ENCODE measurements around the gene SIGLECL1. TPM values are rescaled to one million over a fixed set of nuclear protein-coding genes. Genes with fewer than 3 reads are reported as not detected.
"Not testable (repeated sequence)": the region's sequence is repeated elsewhere in the genome, so short reads cannot be mapped to it uniquely, and the experiment has no call there.

The SIGLECL1 gene
- total RNA-seq (2012; rRNA removed) = not detected in 2 replicates

DNA sequence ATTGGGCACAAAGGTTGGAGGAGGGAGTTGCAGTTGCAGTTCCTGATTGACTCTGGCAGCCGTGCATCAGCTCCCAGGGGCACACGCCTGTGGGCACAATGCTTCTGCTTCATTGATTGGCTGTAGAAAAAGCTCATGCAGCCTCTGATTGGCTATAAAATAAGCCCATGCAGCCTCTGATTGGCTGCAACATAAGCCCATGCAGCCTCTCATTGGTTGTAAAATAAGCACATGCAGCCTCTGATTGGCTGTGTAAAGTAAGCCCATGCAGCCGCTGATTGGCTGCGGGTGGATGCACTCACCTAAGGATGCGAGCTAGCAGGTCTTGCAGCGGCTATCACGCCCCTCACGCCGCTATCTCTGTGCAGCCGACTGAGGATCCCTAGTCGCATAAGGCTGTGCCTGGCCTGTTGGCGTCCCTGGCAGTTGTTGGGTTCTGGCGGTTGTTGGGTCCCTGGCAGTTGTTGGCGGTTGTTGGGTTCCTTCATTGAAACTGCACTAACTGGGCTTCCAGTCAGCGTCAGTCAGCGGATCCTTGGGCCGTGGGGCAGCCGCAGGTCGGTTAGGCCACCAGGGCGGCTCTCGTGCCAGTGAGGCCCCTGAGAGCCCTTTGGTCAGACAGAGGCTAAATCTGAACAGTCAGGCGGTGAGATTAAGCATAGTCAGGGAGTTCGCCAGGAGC, at the start of gene SIGLECL1:
SIGLECL1 (plus strand) TSS at position 295 of the 682 bp plus-strand sequence. CDS start 12,993 bp downstream, outside the sequence.
- Histone ChIP-seq H3K4me2 (ENCODE audit: low read length) (no peak within 1 kb of the TSS), H3K27me3 (ENCODE audit: control insufficient read depth, insufficient read depth, low read length) (no peaks in the 10 kb centered on the region), H3K36me3 (ENCODE audit: insufficient read depth, low read length) (no peaks in the 10 kb centered on the region), H3K9me3 (replicated peaks; ENCODE audit: low read length) (peaks cover 5% of the 10 kb centered on the region), H3K4me3 (ENCODE audit: low read length) (no peak within 1 kb of the TSS), H3K9ac (ENCODE audit: low read depth, low read length) (no peak within 1 kb of the TSS), H3K4me1 (ENCODE audit: control insufficient read depth, insufficient read depth, low read length) (no peaks in the 10 kb centered on the region)

DNA sequence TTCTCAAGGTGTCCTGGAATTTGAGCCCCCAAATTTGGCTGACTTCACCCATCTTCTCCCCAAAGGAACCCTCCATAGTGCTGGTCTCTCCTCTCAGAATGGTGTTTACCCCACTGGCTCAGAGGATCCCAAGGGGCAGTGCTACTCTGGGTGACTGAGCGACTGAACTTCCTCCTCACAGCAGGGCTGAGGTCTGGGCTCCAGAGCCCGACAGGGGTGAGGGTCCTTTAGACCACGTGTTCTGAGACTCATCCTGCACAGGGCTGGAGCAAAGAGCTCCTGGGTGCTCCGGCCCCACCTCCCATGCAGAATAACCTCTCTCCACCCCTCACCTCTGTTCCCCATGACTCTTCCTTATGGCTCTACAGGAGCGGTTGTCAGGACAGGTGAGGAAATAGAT, 49.2 kb upstream of the SIGLECL1 start:
- peaks cover 9% of the 10 kb centered on the region for H3K9me3 ChIP-seq (replicated peaks; ENCODE audit: low read length)
- H3K27me3 ChIP-seq (ENCODE audit: control insufficient read depth, insufficient read depth, low read length) = no peaks in the 10 kb centered on the region
- H3K36me3 ChIP-seq (ENCODE audit: insufficient read depth, low read length) = no peaks in the 10 kb centered on the region
- H3K9ac ChIP-seq (ENCODE audit: low read depth, low read length) = no peak overlapping the region
- H3K4me3 ChIP-seq (ENCODE audit: low read length) = no peak overlapping the region
- H3K4me1 ChIP-seq (ENCODE audit: control insufficient read depth, insufficient read depth, low read length) = no peaks in the 10 kb centered on the region
- no peak overlapping the region for H3K4me2 ChIP-seq (ENCODE audit: low read length)

DNA sequence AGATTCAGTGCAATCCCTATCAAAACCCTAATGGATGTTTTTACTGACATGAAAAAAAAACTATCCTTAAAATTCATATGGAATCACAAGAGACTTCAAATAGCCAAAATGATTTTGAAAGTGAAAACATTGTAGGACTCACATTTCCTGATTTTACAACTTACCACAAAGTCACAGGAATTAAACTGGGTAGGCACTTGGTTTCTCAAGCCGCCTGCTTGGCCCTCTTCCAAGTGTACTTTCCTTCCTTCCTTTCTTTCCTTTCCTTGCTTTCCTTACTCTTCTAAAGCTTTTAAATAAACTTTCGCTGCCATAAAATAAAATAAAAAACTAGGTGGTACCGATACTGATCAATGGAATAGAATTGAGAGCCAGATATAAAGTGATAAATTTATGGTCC, 47.0 kb upstream of the SIGLECL1 start:
- Histone ChIP-seq H3K27me3 (ENCODE audit: control insufficient read depth, insufficient read depth, low read length) (no peaks in the 10 kb centered on the region), H3K4me1 (ENCODE audit: control insufficient read depth, insufficient read depth, low read length) (no peaks in the 10 kb centered on the region), H3K9me3 (replicated peaks; ENCODE audit: low read length) (peaks cover 9% of the 10 kb centered on the region), H3K36me3 (ENCODE audit: insufficient read depth, low read length) (no peaks in the 10 kb centered on the region), H3K4me2 (ENCODE audit: low read length) (no peak overlapping the region), H3K9ac (ENCODE audit: low read depth, low read length) (no peak overlapping the region), H3K4me3 (ENCODE audit: low read length) (no peak overlapping the region)

DNA sequence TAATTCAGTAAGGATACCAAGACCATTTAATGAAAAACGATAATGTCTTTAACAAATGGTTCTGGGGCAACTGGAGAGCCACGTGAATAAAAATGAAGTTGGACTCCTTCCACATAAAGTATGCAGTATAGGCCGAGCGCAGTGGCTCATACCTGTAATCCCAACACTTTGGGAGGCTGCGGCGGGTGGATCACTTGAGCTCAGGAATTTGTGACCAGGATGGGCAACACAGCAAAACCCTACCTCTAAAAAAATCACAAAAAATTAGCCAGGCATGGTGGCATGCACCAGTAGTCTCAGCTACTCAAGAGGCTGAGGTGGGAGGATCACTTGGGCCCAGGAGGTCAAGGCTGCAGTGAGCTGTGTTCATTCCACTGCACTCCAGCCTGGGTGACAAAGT, 46.6 kb upstream of the SIGLECL1 start:
- Histone ChIP-seq H3K9me3 (replicated peaks; ENCODE audit: low read length) (peaks cover 9% of the 10 kb centered on the region), H3K4me2 (ENCODE audit: low read length) (no peak overlapping the region), H3K4me1 (ENCODE audit: control insufficient read depth, insufficient read depth, low read length) (no peaks in the 10 kb centered on the region), H3K36me3 (ENCODE audit: insufficient read depth, low read length) (no peaks in the 10 kb centered on the region), H3K4me3 (ENCODE audit: low read length) (no peak overlapping the region), H3K27me3 (ENCODE audit: control insufficient read depth, insufficient read depth, low read length) (no peaks in the 10 kb centered on the region), H3K9ac (ENCODE audit: low read depth, low read length) (no peak overlapping the region)

DNA sequence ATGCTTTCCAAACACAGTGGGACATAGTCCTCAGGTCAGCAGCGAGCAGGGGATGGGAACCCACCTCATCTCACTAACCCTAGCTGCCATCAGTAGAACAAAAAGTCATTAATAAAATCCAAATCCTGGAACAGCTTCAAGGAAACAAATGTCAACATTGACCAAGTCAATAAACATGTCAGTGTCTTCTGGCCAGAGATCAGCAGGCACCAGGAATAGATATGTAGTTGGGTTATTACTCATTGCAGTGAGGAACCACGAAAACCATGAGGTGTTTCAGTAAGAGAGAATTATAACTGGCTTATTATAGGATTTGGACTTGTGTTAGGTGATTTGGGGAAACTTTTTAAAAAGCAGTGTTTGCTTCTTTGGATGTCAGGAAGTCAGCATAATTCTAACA, 43.1 kb upstream of the SIGLECL1 start:
- H3K4me2 ChIP-seq (ENCODE audit: low read length) = no peak overlapping the region
- no peaks in the 10 kb centered on the region for H3K36me3 ChIP-seq (ENCODE audit: insufficient read depth, low read length)
- H3K4me1 ChIP-seq (ENCODE audit: control insufficient read depth, insufficient read depth, low read length) = no peaks in the 10 kb centered on the region
- no peaks in the 10 kb centered on the region for H3K9me3 ChIP-seq (replicated peaks; ENCODE audit: low read length)
- H3K4me3 ChIP-seq (ENCODE audit: low read length) = no peak overlapping the region
- H3K9ac ChIP-seq (ENCODE audit: low read depth, low read length) = no peak overlapping the region
- H3K27me3 ChIP-seq (ENCODE audit: control insufficient read depth, insufficient read depth, low read length) = no peaks in the 10 kb centered on the region

DNA sequence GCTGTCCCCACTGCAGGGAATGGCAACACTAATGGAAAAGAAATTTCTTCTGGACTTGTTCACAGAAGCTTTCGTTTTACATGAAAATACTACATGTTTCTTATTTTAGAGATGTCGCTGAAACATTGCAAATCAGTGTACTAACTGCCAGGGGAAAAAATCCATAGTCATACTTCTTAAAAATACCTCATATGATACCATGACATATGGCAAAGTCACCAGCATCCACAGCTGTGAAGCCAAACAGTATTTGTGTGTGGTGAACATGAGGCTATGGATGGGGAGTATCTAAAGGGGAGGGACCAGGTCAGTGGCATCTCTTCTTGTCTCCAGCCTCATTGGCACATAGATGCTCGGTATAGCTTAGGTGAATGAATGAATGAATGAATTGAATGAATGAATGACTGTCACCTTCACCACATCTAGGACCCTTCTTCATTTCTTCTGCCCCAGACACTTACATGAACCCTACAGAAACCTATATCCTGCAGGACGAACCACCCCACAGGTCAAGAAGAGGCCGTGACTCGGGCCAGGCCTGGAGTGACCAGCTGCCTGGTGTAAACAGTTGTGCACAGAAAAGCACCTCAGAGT, 40.6 kb upstream of the SIGLECL1 start:
- Histone ChIP-seq H3K36me3 (ENCODE audit: insufficient read depth, low read length) (no peaks in the 10 kb centered on the region), H3K9ac (ENCODE audit: low read depth, low read length) (no peak overlapping the region), H3K4me1 (ENCODE audit: control insufficient read depth, insufficient read depth, low read length) (no peaks in the 10 kb centered on the region), H3K9me3 (replicated peaks; ENCODE audit: low read length) (no peaks in the 10 kb centered on the region), H3K4me3 (ENCODE audit: low read length) (no peak overlapping the region), H3K4me2 (ENCODE audit: low read length) (no peak overlapping the region), H3K27me3 (ENCODE audit: control insufficient read depth, insufficient read depth, low read length) (no peaks in the 10 kb centered on the region)

DNA sequence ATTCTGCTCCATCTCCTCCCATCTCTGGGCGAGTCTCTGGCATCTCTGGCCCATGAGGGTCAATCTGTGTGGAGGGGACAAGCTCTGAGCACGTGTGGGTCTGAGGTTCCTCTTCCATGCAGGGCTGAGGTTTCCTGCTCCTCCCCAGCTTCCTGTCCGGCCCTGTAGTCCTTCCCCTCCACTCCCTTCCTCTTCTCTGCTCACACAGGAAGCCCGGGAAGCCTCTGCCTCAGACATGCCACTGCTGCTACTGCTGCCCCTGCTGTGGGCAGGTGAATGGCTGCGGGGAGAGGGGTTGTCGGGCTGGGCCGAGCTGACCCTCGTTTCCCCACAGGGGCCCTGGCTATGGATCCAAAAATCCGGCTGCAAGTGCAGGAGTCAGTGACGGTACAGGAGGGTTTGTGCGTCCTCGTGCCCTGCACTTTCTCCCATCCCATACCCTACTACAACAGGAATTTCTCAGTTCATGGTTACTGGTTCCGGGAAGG, 40.0 kb upstream of the SIGLECL1 start:
- H3K27me3 ChIP-seq (ENCODE audit: control insufficient read depth, insufficient read depth, low read length); H3K4me2 ChIP-seq (ENCODE audit: low read length); H3K9ac ChIP-seq (ENCODE audit: low read depth, low read length); H3K4me3 ChIP-seq (ENCODE audit: low read length); H3K36me3 ChIP-seq (ENCODE audit: insufficient read depth, low read length); H3K9me3 ChIP-seq (replicated peaks; ENCODE audit: low read length); H3K4me1 ChIP-seq (ENCODE audit: control insufficient read depth, insufficient read depth, low read length): not testable (repeated sequence)

DNA sequence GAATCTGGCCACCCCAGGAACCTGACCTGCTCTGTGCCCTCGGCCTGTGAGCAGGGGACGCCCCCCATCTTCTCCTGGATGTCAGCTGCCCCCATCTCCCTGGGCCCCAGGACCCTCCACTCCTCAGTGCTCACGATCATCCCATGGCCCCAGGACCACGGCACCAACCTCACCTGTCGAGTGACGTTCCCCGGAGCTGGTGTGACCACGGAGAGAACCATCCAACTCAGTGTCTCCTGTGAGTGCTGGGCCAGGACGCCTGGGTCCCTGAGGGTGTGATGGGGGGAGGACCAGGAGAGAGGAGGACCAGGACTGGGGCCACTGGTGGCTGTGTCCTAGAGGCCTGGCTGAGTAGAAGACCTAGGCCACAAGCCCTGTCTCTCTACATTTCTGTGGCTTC, 39.0 kb upstream of the SIGLECL1 start:
- no peaks in the 10 kb centered on the region for H3K4me1 ChIP-seq (ENCODE audit: control insufficient read depth, insufficient read depth, low read length)
- H3K4me2 ChIP-seq (ENCODE audit: low read length) = no peak overlapping the region
- no peaks in the 10 kb centered on the region for H3K36me3 ChIP-seq (ENCODE audit: insufficient read depth, low read length)
- no peak overlapping the region for H3K4me3 ChIP-seq (ENCODE audit: low read length)
- H3K9me3 ChIP-seq (replicated peaks; ENCODE audit: low read length) = no peaks in the 10 kb centered on the region
- no peaks in the 10 kb centered on the region for H3K27me3 ChIP-seq (ENCODE audit: control insufficient read depth, insufficient read depth, low read length)
- H3K9ac ChIP-seq (ENCODE audit: low read depth, low read length) = no peak overlapping the region

DNA sequence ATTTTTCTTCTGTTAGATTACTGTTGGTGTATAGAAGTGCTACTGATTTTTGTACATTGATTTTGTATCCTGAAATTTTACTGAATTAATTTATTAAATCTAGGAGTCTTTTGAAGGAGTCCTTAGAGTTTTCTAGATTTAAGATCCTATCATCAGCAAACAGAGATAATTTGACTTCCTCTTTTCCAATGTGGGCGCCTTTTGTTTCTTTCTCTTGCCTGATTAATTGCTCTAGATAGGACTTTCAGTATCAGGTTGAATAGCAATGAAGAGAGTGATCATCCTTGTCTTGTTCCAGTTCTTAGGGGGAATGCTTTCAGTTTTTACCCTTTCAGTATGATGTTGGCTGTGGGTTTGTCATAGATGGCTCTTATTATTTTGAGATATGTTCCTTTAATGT, 31.6 kb upstream of the SIGLECL1 start:
- Histone ChIP-seq H3K27me3 (ENCODE audit: control insufficient read depth, insufficient read depth, low read length) (no peaks in the 10 kb centered on the region), H3K9ac (ENCODE audit: low read depth, low read length) (no peak overlapping the region), H3K4me2 (ENCODE audit: low read length) (no peak overlapping the region), H3K4me3 (ENCODE audit: low read length) (no peak overlapping the region), H3K9me3 (replicated peaks; ENCODE audit: low read length) (no peaks in the 10 kb centered on the region), H3K36me3 (ENCODE audit: insufficient read depth, low read length) (no peaks in the 10 kb centered on the region), H3K4me1 (ENCODE audit: control insufficient read depth, insufficient read depth, low read length) (no peaks in the 10 kb centered on the region)

DNA sequence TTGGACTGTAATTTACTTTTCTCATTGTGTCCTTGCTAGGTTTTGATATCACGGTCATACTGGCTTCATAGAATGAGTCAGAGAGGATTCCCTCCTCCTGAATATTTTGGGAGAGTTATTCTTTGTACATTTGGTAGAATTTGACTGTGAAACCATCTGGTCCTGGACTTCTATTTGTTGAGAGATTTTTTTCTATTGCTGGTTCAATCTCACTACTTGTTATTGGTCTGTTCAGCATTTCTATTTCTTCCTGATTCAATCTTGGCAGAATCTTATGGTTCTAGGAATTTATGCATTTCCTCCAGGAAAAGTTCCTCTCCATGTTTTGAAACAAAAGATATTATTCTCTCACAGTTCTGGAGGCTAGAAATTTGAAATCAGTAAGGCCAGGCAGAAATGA, 30.9 kb upstream of the SIGLECL1 start:
- Histone ChIP-seq H3K36me3 (ENCODE audit: insufficient read depth, low read length) (no peaks in the 10 kb centered on the region), H3K4me3 (ENCODE audit: low read length) (no peak overlapping the region), H3K27me3 (ENCODE audit: control insufficient read depth, insufficient read depth, low read length) (no peaks in the 10 kb centered on the region)

DNA sequence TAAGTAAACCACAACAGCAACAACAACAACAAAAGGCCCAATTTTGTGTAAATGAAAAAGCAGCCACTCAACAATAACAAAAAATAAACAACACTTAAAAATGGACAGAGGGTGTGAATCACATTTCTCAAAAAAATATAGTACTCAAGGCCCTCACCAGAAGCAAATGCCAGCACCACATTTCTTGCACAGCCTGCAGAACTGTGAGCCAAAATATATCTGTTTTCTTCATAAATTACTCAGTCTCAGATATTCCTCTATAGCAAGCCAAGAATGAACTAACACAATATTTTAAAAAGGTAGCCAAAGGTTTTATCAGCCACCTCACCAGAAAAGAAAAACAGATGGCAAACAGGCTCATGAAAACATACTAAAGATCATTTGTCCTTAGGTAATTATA, 29.9 kb upstream of the SIGLECL1 start:
- no peaks in the 10 kb centered on the region for H3K36me3 ChIP-seq (ENCODE audit: insufficient read depth, low read length)
- no peak overlapping the region for H3K9ac ChIP-seq (ENCODE audit: low read depth, low read length)
- H3K9me3 ChIP-seq (replicated peaks; ENCODE audit: low read length) = no peaks in the 10 kb centered on the region
- no peak overlapping the region for H3K4me2 ChIP-seq (ENCODE audit: low read length)
- H3K4me3 ChIP-seq (ENCODE audit: low read length) = no peak overlapping the region
- H3K27me3 ChIP-seq (ENCODE audit: control insufficient read depth, insufficient read depth, low read length) = no peaks in the 10 kb centered on the region
- H3K4me1 ChIP-seq (ENCODE audit: control insufficient read depth, insufficient read depth, low read length) = no peaks in the 10 kb centered on the region

More for the DNA sequence above, 30.9 kb upstream of the SIGLECL1 start:
- Histone ChIP-seq H3K9me3 (replicated peaks; ENCODE audit: low read length) (no peaks in the 10 kb centered on the region), H3K9ac (ENCODE audit: low read depth, low read length) (no peak overlapping the region), H3K4me2 (ENCODE audit: low read length) (no peak overlapping the region), H3K4me1 (ENCODE audit: control insufficient read depth, insufficient read depth, low read length) (no peaks in the 10 kb centered on the region)

DNA sequence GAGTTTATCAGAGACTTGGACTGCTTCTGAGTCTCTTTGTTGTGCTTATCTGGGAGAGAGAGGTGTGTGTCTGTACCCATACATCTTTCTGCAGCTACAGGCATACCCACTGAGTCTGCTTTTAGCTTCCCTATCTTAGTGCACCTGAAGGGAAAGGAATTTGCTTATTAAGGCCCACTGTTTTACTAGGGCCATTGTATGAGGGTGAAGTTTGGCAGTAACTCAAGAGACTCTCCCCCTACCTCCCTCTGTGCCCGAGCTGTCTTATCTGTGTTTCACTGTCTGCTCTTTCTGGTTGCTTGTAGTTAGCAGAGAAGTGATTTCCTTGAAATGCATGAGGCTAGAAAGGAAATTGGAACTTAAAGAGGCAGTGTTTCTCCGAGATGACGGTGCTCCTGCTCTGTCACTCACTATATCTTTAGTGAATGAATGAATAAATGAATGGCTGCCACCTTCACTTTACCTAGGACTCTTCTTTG, 26.7 kb upstream of the SIGLECL1 start:
- Histone ChIP-seq H3K4me1 (ENCODE audit: control insufficient read depth, insufficient read depth, low read length) (no peaks in the 10 kb centered on the region), H3K9me3 (replicated peaks; ENCODE audit: low read length) (no peaks in the 10 kb centered on the region), H3K36me3 (ENCODE audit: insufficient read depth, low read length) (no peaks in the 10 kb centered on the region), H3K9ac (ENCODE audit: low read depth, low read length) (no peak overlapping the region), H3K4me3 (ENCODE audit: low read length) (no peak overlapping the region), H3K27me3 (ENCODE audit: control insufficient read depth, insufficient read depth, low read length) (no peaks in the 10 kb centered on the region), H3K4me2 (ENCODE audit: low read length) (no peak overlapping the region)

Data from skeletal muscle satellite cell (primary cell).